Endothelial cell (in vitro differentiated cells): ENCODE results near the gene CDKN1B. TPM values are rescaled to one million over a fixed set of nuclear protein-coding genes. Genes with fewer than 3 reads are reported as not detected.

ENCODE experiments used
- DNase-seq: peaks from one replicate; pipeline ENCODE4 v3.0.0; 2021; ENCODE audit warnings: low spot score
- H3K27ac Mint-ChIP-seq: one replicate; pipeline ENCODE4 v1.8.0; 2021; ENCODE audit warnings: mixed read lengths, inconsistent platforms; ENCODE audit not compliant: unreplicated experiment
- H3K27me3 Mint-ChIP-seq: one replicate; pipeline ENCODE4 v1.8.0; 2021; ENCODE audit warnings: mild to moderate bottlenecking, moderate library complexity, mixed read lengths, inconsistent platforms; ENCODE audit not compliant: unreplicated experiment
- H3K36me3 Mint-ChIP-seq: one replicate; pipeline ENCODE4 v1.8.0; 2021; ENCODE audit warnings: mild to moderate bottlenecking, low read depth, mixed read lengths, inconsistent platforms; ENCODE audit not compliant: unreplicated experiment
- H3K4me1 Mint-ChIP-seq: one replicate; pipeline ENCODE4 v1.8.0; 2021; ENCODE audit warnings: mild to moderate bottlenecking, mixed read lengths, inconsistent platforms; ENCODE audit not compliant: unreplicated experiment
- H3K4me3 Mint-ChIP-seq: one replicate; pipeline ENCODE4 v1.8.0; 2021; ENCODE audit warnings: mild to moderate bottlenecking, mixed read lengths, inconsistent platforms; ENCODE audit not compliant: unreplicated experiment
- H3K9me3 Mint-ChIP-seq: one replicate; pipeline ENCODE4 v1.8.0; 2021; ENCODE audit warnings: mixed read lengths, inconsistent platforms; ENCODE audit not compliant: unreplicated experiment
- total RNA-seq: library from RNA; stranded (reverse); fragmentation: NEBNext Ultra II Directional; extraction: Animal tissue kit (Norgen Biotek cat#: 25700); gene quantifications from one replicate; pipeline ENCODE4 v1.2.1, GENCODE V29; 2021; ENCODE audit not compliant: unreplicated experiment
- TF ChIP-seq, protein P1 (sequence below): fragments of 200-600 bp; sonication (generic); IDR thresholded peaks from one replicate; pipeline ENCODE4 v1.5.0; 2021; ENCODE audit warnings: antibody characterized with exemption; ENCODE audit not compliant: unreplicated experiment

CDKN1B gene
- total RNA-seq, 1 donor from 2014 or later, result 34.6 TPM

DNA sequence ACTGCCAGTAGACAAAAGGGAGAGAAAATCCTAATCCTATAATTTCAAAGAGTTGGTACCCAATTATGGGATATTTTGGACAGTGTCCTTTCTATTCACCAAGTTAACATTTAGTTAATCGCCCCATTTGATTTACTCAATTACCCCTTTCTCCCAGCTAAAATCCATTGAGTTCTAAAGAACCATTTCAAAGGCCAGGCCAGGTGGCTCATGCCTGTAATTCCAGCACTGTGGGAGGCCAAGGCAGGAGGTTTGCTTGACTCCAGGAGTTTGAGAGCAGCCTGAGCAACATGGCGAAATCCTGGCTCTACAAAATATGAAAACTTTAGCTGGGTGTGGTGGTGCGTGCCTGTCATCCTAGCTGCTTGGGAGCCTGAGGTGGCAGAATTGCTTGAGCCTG lies 15.7 kb upstream of the CDKN1B start:
- Mint-ChIP-seq H3K9me3 (no peaks in the 10 kb centered on the region), H3K27me3 (no peaks in the 10 kb centered on the region), H3K4me1 (peaks cover 2% of the 10 kb centered on the region), H3K4me3 (no peak overlapping the region), H3K27ac (no peak overlapping the region), H3K36me3 (no peaks in the 10 kb centered on the region)
- no peak for DNase-seq
- TF ChIP-seq, protein P1, sequence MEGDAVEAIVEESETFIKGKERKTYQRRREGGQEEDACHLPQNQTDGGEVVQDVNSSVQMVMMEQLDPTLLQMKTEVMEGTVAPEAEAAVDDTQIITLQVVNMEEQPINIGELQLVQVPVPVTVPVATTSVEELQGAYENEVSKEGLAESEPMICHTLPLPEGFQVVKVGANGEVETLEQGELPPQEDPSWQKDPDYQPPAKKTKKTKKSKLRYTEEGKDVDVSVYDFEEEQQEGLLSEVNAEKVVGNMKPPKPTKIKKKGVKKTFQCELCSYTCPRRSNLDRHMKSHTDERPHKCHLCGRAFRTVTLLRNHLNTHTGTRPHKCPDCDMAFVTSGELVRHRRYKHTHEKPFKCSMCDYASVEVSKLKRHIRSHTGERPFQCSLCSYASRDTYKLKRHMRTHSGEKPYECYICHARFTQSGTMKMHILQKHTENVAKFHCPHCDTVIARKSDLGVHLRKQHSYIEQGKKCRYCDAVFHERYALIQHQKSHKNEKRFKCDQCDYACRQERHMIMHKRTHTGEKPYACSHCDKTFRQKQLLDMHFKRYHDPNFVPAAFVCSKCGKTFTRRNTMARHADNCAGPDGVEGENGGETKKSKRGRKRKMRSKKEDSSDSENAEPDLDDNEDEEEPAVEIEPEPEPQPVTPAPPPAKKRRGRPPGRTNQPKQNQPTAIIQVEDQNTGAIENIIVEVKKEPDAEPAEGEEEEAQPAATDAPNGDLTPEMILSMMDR, result no peak

DNA sequence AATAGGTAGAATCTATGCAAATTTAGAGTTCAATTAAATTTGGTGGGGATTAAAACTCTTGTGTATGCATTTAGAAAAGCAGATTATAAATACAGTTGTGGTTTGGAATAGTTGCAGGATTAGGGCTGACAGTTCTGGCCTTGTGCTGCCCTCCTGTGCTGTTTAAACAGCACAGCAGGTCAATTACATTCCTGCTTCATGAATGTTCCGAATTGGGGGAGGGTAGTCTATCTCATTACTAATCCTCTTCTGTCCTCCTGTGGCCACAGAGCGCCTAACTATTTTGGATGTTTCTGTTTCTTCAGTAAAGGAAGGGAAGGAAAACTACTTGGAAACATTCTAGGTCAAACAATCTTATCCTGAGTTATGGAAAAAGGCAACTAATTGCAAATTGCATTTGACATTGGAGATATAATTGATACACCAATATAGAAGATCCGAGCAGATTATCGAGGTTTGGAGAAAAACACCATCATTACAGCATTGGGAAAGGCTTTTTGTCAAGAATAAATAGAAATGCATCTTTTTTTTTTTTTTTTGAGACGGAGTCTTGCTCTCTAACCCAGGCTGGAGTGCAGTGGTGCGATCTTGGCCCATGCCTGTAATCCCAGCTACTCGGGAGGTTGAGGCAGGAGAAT lies 12.5 kb upstream of the CDKN1B start:
- peaks cover 2% of the 10 kb centered on the region for H3K4me1 Mint-ChIP-seq
- no peaks in the 10 kb centered on the region for H3K27me3 Mint-ChIP-seq
- no peaks in the 10 kb centered on the region for H3K9me3 Mint-ChIP-seq
- no peak overlapping the region for H3K27ac Mint-ChIP-seq
- peak; percentile 38 for DNase-seq
- TF ChIP-seq, protein P1, result peak; percentile 45
- no peak overlapping the region for H3K4me3 Mint-ChIP-seq
- no peaks in the 10 kb centered on the region for H3K36me3 Mint-ChIP-seq

DNA sequence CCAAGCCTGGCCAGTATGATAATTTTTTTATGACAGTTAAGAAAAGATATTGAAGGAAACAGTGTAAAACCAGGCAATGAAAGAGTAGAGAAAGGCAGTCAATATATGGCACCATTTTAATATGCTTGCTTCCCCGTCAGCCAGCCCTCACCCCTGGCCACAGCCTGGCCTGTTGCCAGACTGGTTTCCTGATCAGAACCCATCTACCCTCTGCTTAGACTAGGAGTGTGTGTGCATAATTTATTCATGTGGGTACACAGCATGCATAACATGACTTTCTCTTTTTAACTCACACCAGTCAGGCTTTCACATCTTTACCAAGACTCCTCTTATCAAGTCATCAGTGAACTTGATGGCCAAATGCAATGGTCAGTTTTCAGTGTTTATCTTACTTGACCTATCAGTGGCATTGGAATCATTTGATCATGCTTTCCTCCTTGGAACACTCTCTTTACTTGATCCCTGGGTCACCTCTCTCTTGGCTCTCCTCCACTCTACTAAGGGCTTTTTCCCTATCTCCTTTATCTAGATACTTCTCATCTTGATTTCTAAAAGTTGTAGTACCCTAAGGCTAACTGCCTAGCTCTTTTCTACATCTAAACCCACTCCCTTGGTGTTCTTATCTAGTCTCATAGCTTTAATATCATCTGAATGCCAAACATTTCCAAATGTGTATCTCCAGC lies 11.2 kb upstream of the CDKN1B start:
- Mint-ChIP-seq H3K27me3 (no peaks in the 10 kb centered on the region), H3K4me1 (peaks cover 2% of the 10 kb centered on the region), H3K36me3 (no peaks in the 10 kb centered on the region), H3K9me3 (no peaks in the 10 kb centered on the region), H3K27ac (no peak overlapping the region), H3K4me3 (no peak overlapping the region)
- no peak for DNase-seq
- TF ChIP-seq, protein P1, result no peak

DNA sequence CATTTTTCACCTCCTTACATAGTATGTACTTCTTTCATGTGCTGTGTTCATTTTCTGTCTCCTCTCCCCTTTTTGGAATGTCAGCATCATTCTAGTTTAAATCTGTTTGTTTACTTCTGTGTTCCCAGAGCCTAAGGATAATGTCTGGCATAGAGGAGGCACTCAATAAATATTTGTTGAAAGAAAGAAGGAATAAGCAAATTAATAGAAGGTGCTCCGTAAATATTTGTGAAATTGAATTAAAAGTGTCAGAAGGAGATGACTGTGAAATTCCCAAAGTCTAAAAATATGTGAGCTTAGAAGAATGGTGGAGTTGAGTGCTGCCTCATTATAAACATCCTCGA lies 3.3 kb upstream of the CDKN1B start:
- Mint-ChIP-seq H3K27ac (no peak overlapping the region), H3K9me3 (no peaks in the 10 kb centered on the region), H3K4me3 (peak overlapping the region; percentile 78), H3K4me1 (peaks cover 45% of the 10 kb centered on the region), H3K36me3 (peaks cover 7% of the 10 kb centered on the region), H3K27me3 (peaks cover 6% of the 10 kb centered on the region)
- no peak for DNase-seq
- TF ChIP-seq, protein P1, result no peak
